Erythroblast (primary cell): ENCODE results near the gene ZBTB20.

Experiments
- DNase-seq, 2 experiments: peaks; one replicate each; lab custom pipeline; 2025; lab: John Stamatoyannopoulos, UW
- GATA1 ChIP-seq: IDR thresholded peaks from 2 replicates; pipeline ENCODE4 v1.6.1; 2011; ENCODE audit warnings: low read depth, mild to moderate bottlenecking, control low read depth, low read length, moderate library complexity
- POLR2A ChIP-seq: IDR thresholded peaks from 2 replicates; pipeline ENCODE4 v1.6.1; 2011; ENCODE audit warnings: mild to moderate bottlenecking, low read length

Gene ZBTB20

DNA sequence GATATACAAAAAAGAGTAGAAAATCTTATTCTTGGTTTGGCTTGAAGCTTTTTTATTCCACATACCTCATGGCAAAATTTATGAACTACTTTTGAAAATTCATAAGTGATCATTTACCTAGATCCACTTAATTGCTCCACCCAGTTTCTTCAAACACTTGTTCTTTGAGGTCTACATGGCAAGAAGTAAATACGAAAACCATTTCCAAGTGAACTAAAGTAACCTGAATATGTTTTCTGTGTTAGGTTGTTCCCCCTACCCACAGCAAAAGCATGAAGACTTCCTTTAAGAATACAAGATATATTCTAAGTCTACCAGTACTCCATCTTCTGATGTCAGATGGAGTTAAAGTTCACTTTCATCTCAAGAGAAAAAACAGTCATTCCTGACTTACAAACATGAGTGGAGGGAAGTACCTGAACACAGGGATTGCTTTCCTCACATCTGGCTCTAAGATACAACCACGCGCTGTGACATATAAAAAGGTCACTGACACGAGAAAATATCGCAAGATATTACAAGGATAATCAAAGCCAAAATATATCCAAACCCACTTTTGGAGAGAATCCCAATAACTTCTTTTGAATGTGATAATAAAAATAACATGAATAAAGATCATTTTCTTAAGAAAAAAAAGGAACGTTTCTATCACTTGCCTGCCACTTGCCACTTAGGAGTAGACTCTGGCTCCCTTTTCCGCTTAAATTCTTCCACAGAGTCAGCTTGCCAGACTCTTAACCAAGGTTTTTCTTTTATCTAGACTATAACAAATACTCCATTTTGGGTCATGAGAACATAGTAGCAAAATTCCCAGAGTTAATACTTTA, 428.8 kb downstream of the ZBTB20 start:
- DNase-seq = no peak
- no peak for TF ChIP-seq GATA1
- TF ChIP-seq POLR2A = no peak

DNA sequence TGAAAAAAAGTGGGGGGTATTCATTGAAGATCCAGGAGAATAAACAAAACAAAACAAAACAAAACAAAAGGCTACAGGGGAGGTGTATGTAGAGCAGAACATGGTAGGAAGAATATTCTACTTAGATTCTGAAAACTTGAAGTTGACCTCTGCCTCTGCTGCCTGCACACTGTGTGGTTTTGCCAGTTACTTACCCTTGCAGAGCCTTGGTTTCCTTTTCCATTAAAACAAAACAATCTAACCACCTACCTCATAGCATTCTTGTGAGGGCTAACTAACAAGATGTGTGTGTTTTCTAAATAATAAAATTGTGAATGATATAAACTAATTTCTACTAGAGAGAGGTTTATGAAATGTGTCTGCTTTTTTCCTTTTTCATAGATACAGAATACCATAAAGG, 430.2 kb downstream of the ZBTB20 start:
- no peak for DNase-seq
- no peak for TF ChIP-seq GATA1
- TF ChIP-seq POLR2A = no peak

DNA sequence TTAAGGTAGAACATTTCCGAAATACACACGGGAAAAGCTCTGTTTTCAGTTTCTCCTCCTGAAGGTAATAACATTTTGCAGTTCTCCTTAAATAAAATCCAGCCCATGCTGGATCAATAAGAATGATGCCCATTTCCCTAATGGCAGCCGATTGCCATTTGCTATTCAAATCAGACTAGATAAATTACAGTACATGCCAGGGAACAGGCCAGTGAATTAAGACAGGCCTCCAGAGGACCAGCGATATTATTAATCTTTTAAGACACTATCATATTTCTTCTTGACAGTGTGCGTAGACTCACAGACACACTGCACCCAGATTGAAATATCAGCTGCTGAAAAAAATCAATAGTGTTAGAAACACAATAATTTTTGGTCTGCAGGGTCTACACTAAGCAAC, 431.0 kb downstream of the ZBTB20 start:
- TF ChIP-seq POLR2A (no peak), GATA1 (no peak)
- no peak for DNase-seq

DNA sequence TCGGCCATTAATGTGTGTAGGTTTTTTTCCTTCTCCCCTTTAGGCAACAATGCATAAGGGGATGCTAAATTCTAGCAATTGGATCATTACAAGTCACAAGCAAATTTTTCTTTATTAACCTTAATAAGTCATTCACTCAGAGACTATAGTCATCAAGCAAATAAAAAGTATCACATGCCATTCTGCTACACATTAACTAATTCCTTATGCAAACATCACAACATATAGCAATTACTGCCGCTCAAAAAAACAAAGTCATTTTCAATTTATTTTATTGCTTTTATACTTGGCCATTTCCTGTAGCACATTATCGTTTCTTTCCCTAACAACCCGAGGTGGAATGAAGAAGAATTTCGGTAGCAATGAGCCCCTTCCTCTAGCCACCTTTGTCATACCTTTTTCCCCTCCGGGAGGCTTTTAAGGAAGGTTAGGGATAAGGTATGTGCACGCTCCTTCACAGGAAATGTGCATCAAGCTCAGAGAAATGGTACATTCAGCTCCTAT, 432.1 kb downstream of the ZBTB20 start:
- DNase-seq = no peak

DNA sequence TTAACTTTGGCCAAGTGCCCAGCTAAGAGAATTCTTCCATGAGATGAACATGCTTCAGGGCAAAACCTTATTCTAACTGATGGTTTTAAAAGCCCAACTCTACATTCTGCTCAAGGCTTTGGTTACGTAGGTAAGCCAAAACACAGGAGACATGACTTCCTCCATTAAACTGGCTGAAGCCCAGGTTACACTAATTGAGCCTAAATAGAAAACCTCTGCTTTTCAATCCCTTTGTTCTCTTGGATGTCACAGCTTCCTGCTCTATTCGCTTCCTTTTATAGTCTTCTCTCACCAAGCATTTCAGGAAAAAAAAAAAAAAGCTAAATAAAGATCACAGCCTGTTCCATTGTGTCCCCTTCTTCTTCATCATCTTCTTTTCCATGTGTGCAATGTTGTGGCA, 432.9 kb downstream of the ZBTB20 start:
- TF ChIP-seq POLR2A (no peak), GATA1 (no peak)
- no peak for DNase-seq

More for the DNA sequence above, 432.1 kb downstream of the ZBTB20 start:
- no peak for TF ChIP-seq GATA1
- no peak for TF ChIP-seq POLR2A

DNA sequence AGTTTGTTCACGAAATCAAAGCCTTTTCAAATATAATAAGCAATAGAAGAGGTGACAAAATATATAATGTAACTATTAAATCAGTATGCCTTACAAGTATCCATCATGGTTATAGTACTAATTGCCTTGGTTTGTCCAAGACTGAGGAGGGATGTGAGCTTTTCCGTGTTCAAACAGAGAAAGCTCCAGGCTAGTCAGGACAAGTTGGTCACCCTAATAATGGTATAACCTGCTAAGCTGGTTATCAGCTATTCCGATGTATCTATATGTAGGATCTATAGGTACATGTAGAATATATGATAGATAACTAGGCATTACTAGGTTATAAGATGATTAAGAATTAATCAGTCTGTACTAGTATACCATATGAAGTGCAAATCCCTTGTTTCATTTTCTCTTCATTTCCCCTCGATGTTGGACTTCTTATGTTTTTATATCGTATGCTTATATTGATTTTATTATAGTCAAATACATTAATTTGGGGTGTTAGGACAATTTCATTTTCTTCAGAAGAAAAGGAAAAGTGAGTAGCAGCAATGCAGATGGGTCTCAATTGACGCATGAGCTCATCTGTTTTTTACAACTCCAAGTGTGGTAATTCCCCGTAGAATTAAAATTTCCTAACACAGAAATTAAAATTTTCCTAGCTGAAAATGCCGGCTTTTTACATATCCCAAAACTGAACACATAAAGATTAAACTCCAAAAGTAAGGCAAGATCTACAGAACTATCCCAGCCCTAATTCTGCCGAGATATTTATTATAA, 434.2 kb downstream of the ZBTB20 start:
- TF ChIP-seq GATA1 (no peak), POLR2A (no peak)
- DNase-seq = no peak

- no peak for DNase-seq
- TF ChIP-seq POLR2A (no peak), GATA1 (no peak)
These were observed 435.7 kb downstream of the ZBTB20 start for GRCh38 chr3:114711321-114711886.

DNA sequence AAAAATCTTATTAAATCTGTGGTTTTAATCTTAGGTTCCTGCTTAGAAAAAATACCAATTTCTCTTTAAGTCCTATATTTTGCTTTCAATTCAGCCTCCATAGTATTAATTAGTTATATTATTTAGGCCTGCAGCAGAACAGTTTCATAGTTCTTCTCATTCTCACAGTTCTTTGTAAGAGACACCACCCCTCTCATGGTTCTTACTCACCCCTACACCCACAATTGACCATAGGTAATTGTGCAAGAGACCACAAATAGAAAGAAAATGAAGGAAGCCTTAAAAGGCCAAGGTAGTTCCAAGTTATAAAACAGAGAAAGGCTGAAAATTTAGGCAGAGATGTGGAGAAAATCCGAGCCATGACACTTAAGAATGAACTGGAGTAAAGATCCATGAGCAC, 438.0 kb downstream of the ZBTB20 start:
- no peak for DNase-seq
- no peak for TF ChIP-seq GATA1
- no peak for TF ChIP-seq POLR2A

- TF ChIP-seq GATA1 (no peak), POLR2A (no peak)
- no peak for DNase-seq
These were observed 439.7 kb downstream of the ZBTB20 start for GRCh38 chr3:114707252-114707860.

DNA sequence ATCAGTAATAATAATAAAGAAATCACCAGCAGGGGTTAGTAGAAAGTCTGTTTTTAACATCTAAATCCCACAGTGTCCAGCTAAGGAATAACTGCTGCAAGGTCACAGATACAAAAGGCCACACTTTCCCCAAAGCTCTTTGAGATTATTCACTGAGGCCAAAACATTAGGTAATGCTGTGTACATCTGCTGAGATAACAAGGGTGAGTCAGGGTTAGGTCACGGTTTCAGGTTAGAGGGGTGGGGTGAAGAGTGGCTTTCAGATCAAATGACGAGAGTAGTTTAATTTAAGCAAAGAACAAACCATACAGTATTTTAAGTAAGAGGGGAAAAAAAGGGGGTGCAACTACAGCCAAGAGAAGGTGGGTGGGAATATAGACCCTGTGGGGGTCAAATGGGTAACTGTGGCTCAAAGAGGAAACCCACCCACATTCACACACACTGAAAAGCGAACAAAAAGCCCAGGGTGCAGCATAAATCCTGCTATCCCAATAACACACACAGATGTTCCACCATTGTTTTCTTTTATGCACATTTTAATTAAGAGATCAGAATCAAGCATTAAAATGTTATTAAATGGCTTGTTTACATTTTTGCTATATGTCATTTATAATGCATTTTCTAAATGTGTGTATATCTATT, 440.4 kb downstream of the ZBTB20 start:
- DNase-seq = peak in 1 of 2 experiments; percentile 31
- TF ChIP-seq POLR2A = no peak
- no peak for TF ChIP-seq GATA1

DNA sequence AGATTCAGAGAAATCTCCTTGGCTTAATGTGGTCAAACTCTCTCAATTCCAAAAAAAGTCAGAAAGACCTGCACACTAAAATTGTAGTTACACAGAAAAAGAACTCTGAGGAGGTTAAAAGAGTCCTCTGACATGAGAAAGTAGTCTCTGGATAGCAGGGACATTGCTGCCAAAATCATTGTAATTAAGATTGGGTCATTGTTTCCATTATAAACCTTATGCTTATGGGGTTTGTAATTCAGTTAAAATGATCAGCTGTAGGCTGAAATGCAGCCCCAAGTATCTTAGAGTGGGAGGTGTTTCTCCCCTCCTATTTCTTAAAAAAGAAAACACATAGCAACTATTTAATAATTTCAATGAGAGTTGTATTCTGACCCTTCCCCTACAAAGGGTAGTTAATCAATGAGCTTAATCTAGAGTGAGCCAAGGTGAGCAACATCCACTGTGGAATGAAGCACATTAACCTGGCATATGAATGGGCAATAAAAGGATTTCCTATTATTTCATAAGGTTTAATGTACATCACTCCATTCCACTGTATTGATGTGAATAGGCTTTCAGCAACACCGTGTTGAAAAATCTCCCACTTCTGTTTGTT, 446.4 kb downstream of the ZBTB20 start:
- TF ChIP-seq GATA1 (no peak), POLR2A (no peak)
- DNase-seq = no peak

DNA sequence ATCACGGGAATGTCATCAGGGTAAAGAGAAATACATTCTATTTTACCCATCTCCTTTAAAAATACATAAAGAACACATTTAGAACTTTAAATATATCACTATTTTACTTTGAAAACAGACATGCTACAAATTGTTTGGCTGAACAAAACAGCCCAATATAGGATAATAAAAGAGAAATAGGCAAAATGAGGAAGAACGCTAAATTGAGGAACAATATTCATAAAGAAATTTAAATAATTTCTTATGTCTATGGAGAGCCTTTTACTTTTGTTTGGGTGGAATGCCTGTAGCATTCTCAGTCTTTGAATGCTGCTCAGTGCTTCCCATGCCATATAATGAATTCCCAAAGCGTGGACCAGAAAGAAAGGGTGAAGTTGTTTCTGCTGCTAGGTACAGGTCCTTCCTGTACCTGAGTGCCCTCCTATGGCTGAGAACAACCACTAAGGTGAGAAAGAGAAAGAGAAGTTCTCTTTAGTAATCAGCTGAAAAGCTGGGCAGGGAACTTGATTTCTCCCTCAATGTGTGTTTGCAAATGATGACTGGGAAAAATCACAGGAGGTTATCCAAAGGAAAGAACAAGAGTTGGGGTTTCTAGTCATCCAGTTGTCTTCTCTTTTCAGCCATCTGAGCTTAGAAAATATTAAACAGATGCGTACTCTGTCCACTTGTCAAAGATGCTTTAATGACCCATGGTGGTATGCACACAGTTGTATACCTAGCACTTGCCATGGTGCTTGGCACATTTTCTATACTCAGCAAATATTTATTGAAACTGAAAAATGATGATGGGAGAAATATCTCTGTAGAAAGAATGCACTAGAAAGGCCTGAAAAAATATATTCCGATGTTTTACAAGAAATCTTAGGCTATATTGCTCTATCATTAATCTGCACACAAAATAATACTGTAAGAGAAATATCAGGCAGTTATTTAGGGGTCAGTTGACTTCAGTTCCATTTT, 448.7 kb downstream of the ZBTB20 start:
- TF ChIP-seq GATA1 (no peak), POLR2A (no peak)
- DNase-seq = no peak
